Coronary artery (tissue), 2 donors: ENCODE measurements around the gene MAPK8IP1.

Experiments used
- DNase-seq: peaks from one replicate; pipeline ENCODE4 v3.0.0-alpha.2; 2017; ENCODE audit warnings: low spot score
- H3K27ac ChIP-seq, 2 donors: fragments of 200-600 bp; sonication (generic); one replicate each; pipeline ENCODE4 v1.5.1; 2016 to 2019
- H3K4me3 ChIP-seq: fragments of 200-600 bp; sonication (generic); 2 replicates; pipeline ENCODE4 v1.5.1; 2016; ENCODE audit warnings: mild to moderate bottlenecking, moderate library complexity
- TF ChIP-seq, protein P1 (sequence below): fragments of 200-600 bp; sonication (generic); IDR thresholded peaks from one replicate; pipeline ENCODE4 v1.5.1; 2019; ENCODE audit warnings: antibody characterized with exemption

The MAPK8IP1 gene

GRCh38 chr11:45852712-45853101 is 32.7 kb upstream of the MAPK8IP1 start:
- peak overlapping the region; percentile 7 to 51 for H3K27ac ChIP-seq
- TF ChIP-seq, protein P1, sequence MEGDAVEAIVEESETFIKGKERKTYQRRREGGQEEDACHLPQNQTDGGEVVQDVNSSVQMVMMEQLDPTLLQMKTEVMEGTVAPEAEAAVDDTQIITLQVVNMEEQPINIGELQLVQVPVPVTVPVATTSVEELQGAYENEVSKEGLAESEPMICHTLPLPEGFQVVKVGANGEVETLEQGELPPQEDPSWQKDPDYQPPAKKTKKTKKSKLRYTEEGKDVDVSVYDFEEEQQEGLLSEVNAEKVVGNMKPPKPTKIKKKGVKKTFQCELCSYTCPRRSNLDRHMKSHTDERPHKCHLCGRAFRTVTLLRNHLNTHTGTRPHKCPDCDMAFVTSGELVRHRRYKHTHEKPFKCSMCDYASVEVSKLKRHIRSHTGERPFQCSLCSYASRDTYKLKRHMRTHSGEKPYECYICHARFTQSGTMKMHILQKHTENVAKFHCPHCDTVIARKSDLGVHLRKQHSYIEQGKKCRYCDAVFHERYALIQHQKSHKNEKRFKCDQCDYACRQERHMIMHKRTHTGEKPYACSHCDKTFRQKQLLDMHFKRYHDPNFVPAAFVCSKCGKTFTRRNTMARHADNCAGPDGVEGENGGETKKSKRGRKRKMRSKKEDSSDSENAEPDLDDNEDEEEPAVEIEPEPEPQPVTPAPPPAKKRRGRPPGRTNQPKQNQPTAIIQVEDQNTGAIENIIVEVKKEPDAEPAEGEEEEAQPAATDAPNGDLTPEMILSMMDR = no peak
- no peak overlapping the region for H3K4me3 ChIP-seq
- no peak for DNase-seq

DNA sequence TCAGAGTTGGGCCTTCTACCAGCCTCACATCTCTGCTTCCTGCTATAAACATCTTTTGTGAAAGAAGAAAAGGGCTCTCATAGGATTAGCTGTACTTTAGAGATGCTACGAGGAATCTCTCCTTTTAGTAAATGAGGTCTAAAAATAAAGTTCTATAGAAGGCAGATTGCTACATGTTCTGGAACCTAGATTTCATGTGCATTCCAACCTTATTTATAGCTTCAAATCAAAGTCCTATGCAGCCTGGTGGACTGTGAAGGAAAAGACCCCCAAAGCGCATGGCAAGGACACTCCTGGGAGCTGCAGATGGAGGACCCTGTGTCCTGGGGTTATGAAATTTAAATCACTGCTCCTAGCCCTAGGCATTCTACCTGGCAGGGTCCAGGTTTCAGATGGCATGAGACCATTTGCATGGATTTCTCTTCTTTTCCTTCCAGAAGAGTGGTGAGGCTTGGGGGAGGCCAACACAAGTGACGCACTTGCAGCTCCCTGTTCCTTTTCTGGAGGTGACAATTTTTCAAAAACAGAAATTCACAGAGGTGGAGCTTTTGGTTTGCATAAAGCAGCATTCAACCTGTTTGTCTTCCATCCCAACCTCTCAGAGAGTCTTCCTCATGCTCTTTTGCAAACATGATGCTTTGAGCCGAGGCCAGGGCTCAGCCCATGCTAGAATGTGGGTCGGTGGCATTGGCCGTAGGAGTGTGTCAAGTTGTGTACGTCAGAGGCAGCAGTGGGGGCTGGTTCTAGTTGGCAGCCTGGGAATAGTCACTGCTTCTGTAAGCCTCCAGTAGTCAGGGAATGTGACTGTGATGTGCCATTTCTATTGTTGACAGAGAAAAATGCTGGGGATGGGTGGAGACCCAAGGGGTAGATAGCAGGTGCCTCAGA is 31.9 kb upstream of the MAPK8IP1 start:
- H3K4me3 ChIP-seq = no peak overlapping the region
- H3K27ac ChIP-seq = peak overlapping the region in 1 of 2 donors; percentile 13
- DNase-seq = no peak
- TF ChIP-seq, protein P1 = no peak

DNA sequence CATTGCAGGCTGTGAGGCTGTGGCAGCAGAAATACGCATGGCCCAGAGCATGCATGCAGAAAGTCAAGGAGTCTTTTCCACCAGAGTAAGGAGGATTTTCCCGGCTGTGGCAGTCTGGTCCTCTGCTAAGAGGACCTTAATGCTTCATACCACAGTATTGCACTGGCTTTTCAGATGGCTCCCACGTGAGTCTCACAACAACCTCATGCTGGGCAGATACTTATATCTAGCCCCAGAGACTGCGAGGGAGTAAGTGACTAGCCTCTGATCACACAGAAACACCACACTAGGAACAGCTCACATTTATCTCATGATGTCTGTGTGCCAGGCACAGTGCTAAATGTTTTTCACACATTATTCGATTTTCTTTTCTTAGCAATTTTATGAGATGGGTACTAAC is 30.1 kb upstream of the MAPK8IP1 start:
- H3K4me3 ChIP-seq = no peak overlapping the region
- no peak for DNase-seq
- TF ChIP-seq, protein P1 = no peak
- peak overlapping the region; percentile 4 to 88 for H3K27ac ChIP-seq

DNA sequence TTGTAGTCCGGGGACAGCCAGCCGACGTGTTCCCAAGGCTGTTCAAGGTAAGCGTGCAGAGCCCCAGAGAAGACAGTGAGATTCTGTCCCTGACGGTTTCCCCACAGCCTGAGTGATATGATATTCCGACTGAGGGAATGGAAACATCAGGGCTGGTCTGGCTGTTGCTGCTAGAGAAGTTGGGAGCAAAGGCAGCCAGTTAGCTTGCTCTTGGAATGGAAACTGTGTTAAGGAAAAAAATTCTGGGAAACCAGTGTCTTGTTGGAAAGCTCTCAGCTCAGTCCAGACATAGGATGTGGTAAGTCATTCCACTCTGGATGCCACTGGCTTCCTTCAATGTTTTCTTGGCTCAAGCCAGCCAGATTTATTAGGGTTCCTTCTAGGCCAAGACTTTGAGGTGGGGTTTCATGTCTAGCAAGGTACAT is 29.4 kb upstream of the MAPK8IP1 start:
- no peak overlapping the region for H3K4me3 ChIP-seq
- peak overlapping the region; percentile 4 to 88 for H3K27ac ChIP-seq
- TF ChIP-seq, protein P1 = no peak
- DNase-seq = no peak

DNA sequence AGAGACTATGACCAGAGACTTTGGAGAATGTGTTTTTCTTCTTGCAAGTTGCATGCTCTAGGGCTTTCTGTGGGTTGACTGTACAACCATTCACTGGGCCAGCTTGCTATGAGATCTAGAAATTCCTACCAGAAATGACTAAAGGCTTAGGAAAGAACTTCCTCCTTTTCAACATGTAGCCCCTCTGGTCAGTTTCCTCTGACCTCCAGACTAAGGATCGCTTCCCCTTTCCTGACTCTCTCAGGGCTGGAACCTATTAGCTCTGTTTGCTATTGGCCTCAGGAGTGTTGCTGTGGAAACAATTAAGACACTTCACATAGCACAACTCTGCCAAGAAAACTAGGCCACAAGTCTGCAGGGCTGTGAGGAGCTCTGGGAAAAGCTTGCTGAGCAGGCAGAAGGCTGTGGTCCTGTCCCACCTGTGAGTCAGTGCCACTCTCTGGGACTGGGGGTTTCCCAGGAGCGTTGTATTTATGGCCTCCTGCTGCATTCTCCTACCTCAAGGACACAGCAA is 27.4 kb upstream of the MAPK8IP1 start:
- no peak for DNase-seq
- no peak overlapping the region for H3K4me3 ChIP-seq
- H3K27ac ChIP-seq = peak overlapping the region; percentile 75 to 88
- TF ChIP-seq, protein P1 = no peak

- Histone ChIP-seq H3K4me3 (no peak overlapping the region), H3K27ac (peak overlapping the region; percentile 75 to 88)
- TF ChIP-seq, protein P1 = no peak
- no peak for DNase-seq
These were observed 26.6 kb upstream of the MAPK8IP1 start for GRCh38 chr11:45858751-45859398.
